Measurements from ENCODE around the gene SON. TPM values are rescaled to one million over a fixed set of nuclear protein-coding genes. Genes with fewer than 3 reads are reported as not detected.

SON gene
- total RNA-seq, 2 experiments from 2014 or later, result 267 to 276 TPM

- no peak overlapping the region for H3K4me3 Mint-ChIP-seq
- no peak for ATAC-seq
- intact Hi-C loops (cut with micrococcal nuclease), result no loop called here
- peaks cover 26% of the 10 kb centered on the region for H3K36me3 Mint-ChIP-seq (ENCODE audit: low read depth)
- H3K9me3 Mint-ChIP-seq, result no peaks in the 10 kb centered on the region
- no peak for DNase-seq
- peaks cover 16% of the 10 kb centered on the region for H3K4me1 Mint-ChIP-seq (ENCODE audit: low read depth)
- ChIA-PET POLR2A (no interaction called here), CTCF (interaction anchor here (1.3 to 7.4 kb wide), 2 partner anchors 21 to 30 kb away, joined by 3 to 38 read pairs; no protein-coding TSS in a partner anchor)
- no peak for TF ChIP-seq CTCF (IDR thresholded peaks at IDR 0.05)
- no peak overlapping the region for H3K27ac Mint-ChIP-seq
- no peaks in the 10 kb centered on the region for H3K27me3 Mint-ChIP-seq
These were observed 41.6 kb downstream of the SON start for GRCh38 chr21:33584455-33584854.

- H3K27me3 Mint-ChIP-seq, result no peaks in the 10 kb centered on the region
- H3K4me3 Mint-ChIP-seq, result peak overlapping the region; percentile 57
- peaks cover 20% of the 10 kb centered on the region for H3K36me3 Mint-ChIP-seq (ENCODE audit: low read depth)
- no peak for TF ChIP-seq CTCF (IDR thresholded peaks at IDR 0.05)
- H3K9me3 Mint-ChIP-seq, result no peaks in the 10 kb centered on the region
- peaks cover 15% of the 10 kb centered on the region for H3K4me1 Mint-ChIP-seq (ENCODE audit: low read depth)
- no peak for ATAC-seq
- intact Hi-C loops (cut with micrococcal nuclease), result no loop called here
- DNase-seq, result no peak
- H3K27ac Mint-ChIP-seq, result no peak overlapping the region
- CTCF ChIA-PET, result interaction anchor here (1.5 kb wide), 1 partner anchor 19 kb away, joined by 11 read pairs; no protein-coding TSS in a partner anchor
- POLR2A ChIA-PET, result interaction anchor here (1.0 to 1.6 kb wide), 3 partner anchors 19 to 107 kb away, joined by 3 to 4 read pairs (median 3); partner anchors contain the start of genes SON and TMEM50B
These were observed 44.1 kb downstream of the SON start for GRCh38 chr21:33586927-33587326.

- ATAC-seq, result peak; percentile 25
- ChIA-PET CTCF (interaction anchor here (1.0 to 2.7 kb wide), 10 partner anchors 9 to 227 kb away, joined by 3 to 36 read pairs (median 4); no protein-coding TSS in a partner anchor), POLR2A (interaction anchor here (0.5 to 2.6 kb wide), 11 partner anchors 14 to 57 kb away, joined by 3 to 24 read pairs (median 4); partner anchors contain the start of gene SON)
- peak overlapping the region; percentile 93 for H3K4me3 Mint-ChIP-seq
- peak overlapping the region; percentile 80 for H3K27ac Mint-ChIP-seq
- no peaks in the 10 kb centered on the region for H3K9me3 Mint-ChIP-seq
- no peaks in the 10 kb centered on the region for H3K27me3 Mint-ChIP-seq
- DNase-seq, result peak; percentile 46
- peaks cover 17% of the 10 kb centered on the region for H3K36me3 Mint-ChIP-seq (ENCODE audit: low read depth)
- intact Hi-C loops (cut with micrococcal nuclease), result no loop called here
- no peak for TF ChIP-seq CTCF (IDR thresholded peaks at IDR 0.05)
- peaks cover 15% of the 10 kb centered on the region for H3K4me1 Mint-ChIP-seq (ENCODE audit: low read depth)
These were observed 45.1 kb downstream of the SON start for GRCh38 chr21:33587792-33588484.

- Mint-ChIP-seq H3K27ac (peak within 1 kb of the TSS; percentile 86), H3K9me3 (no peaks in the 10 kb centered on the region), H3K36me3 (ENCODE audit: low read depth) (peaks cover 20% of the 10 kb centered on the region), H3K27me3 (no peaks in the 10 kb centered on the region), H3K4me1 (ENCODE audit: low read depth) (peaks cover 15% of the 10 kb centered on the region), H3K4me3 (peak within 1 kb of the TSS; percentile 93)
- CTCF ChIA-PET, result interaction anchor here (0.9 to 2.7 kb wide), 12 partner anchors 9 to 227 kb away, joined by 3 to 36 read pairs (median 3); partner anchors contain the start of gene TMEM50B
- POLR2A ChIA-PET, result interaction anchor here (0.7 to 2.6 kb wide), 11 partner anchors 11 to 97 kb away, joined by 3 to 24 read pairs (median 5); partner anchors contain the start of genes DNAJC28 and SON
- DNase-seq (peak; percentile 83), ATAC-seq (peak; percentile 94)
- no peak for TF ChIP-seq CTCF (IDR thresholded peaks at IDR 0.05)
- intact Hi-C loops (cut with micrococcal nuclease), result no loop called here
These were observed 45.9 kb downstream of the SON start, which contains the start of gene DONSON for GRCh38 chr21:33588485-33589335. TSS of gene DONSON (minus strand) at chr21:33588684. CDS start at chr21:33588641, 43 bp downstream.
